ENCODE data around the gene KISS1R.
"Not testable (repeated sequence)": the region's sequence is repeated elsewhere in the genome, so short reads cannot be mapped to it uniquely, and the experiment has no call there.

KISS1R gene

DNA sequence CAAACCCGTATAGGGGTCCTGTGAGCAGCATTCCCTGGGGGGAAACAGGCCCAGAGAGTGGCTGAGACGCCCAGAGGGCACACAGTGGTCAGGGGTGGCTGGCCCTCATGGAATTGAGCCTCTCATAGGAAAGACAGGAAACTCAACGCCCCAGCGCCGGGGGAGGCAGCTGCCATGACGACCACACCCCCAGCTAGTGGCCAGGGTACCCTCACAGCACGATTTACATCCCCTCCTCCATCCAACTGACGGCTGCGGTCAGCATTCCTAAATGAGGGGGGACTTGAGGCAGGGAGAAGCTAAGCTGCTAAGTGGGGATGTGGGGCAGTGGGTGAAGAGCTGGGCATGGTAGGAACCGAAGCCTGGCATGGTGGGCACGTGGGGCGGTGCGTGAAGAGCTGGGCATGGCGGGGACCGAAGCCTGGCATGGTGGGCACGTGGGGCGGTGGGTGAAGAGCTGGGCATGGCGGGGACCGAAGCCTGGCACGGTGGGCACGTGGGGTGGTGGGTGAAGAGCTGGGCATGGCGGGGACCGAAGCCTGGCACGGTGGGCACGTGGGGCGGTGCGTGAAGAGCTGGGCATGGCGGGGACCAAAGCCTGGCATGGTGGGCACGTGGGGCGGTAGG lies 34.1 kb upstream of the KISS1R start:
- no peak for DNase-seq

DNA sequence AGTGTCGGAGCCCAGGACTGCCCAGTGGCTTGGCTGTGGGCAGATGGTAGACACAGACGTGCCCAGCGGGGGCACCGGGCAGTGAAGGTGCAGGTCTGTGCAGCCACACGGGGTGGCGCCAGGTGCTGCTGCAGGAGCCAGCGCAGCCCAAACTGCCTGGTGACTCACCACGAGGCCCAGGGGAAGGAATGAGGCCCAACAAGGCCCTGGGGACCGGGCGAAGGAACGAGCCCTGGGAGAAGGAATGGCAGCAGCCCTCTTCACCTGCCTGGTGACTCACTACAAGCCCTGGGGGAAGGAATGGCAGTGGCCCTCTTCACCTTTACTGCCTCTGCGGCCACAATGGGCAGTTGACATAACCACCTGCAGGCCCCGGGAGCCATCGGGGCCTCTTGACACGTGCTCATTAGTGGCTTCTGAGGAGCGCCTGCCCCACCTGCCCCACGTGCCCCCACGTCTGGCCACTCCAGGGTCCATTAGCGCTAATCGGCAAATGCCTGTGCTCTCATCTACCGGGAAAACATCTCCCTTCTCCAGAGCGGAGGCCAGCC lies 33.4 kb upstream of the KISS1R start:
- no peak for DNase-seq

DNA sequence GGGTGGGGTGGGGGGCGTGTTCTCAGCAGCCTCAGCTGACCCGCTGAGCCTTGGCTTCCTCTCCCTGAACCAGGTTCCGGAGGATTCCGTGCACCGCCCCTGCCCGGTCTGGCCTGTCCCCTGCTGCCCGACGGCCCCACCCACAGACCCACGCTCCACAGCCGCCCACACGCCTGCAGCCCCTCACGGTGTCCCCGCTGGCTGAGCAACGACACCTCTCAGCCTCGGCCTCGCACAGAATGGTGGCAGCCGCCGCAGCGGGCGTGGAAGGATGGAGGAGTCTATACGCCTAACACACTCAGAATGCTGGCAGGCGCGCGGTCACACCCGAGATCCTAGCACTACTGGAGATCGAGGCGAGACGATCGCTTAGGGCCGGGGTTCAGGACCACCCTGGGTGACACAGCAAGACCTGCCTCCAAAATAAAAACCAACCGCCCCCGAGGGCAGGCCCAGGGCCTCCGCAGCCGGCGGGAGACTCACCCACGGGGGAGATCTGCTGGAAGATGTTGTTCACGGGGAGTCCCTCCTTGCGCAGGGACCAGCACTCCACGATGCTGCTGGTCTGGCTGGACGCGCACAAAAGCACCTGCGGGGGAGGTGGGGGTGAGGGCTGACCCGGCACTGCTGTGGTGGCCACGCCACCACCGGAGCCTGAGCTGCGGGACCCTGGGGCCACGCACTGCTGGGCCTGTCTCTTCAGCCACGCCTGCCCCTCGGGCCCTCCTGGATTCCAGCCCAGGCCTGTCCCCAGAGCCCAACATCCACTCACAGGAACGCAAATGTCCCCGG lies 32.5 kb upstream of the KISS1R start:
- no peak for DNase-seq

DNA sequence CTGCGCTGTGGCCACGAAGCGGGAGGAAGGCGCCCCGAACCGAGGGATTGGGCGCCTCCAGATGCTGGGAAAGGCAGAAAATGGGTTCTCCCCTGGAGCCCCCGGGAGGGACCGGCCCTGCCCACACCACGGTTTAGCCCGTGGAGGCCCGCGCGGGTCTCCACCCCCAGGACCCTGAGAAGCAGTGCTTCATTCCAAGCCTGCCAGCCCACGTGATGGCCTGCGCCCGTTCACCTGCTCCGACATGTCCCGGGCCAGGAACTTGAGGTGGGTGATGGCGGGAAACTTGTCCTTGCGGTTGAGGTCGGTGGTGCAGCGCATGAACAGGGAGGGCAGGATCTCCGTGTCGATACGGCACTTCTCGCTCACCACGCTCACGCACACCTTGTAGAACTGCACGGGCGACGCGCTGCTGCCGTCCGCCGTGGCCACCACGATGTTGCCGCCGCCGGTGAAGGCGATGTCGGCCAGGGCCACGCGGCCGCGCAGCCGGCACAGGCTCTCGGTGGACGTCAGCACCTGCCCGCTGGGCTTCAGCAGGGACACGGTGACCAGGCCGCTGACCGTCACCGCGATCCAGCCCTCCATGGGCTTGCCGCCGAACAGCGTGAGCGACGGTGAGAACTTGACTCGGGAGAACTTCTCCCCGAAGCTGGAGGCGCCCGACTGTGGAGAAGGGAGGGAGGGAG lies 31.5 kb upstream of the KISS1R start:
- no peak for DNase-seq

DNA sequence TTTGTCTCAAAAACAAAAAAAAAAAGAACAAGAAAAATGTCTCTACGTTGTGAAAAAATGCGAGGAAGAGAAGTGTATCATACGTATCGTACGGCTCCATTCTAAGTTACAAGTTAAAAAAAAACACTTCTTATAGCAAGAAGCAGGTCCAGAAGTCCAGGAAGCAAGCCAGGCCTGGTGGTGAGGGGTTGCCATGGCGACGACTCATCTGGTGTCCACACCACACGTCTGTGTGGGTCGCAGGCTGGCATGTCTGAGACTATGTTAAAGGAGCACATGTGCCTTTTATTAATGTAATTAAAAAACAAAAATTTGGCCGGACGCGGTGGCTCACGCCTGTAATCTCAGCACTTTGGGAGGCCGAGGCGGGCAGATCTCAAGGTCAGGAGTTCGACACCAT lies 30.1 kb upstream of the KISS1R start:
- no peak for DNase-seq

DNA sequence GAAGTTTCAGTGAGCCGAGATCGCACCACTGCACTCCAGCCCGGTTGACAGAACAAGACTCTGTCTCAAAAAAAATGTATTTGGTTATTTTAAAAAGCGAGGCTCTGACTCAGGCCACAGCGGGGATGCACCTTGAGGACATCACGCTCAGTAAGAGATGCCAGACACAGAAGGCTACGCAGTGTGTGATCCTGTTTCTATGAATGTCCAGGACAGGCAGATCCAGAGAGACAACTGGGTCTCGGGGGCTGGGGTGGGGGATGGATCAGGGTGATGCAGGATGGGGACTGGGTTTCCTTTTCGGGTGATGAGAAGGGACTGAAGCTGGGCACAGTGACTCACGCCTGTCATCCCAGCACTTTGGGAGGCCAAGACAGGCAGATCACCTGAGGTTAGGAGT lies 29.5 kb upstream of the KISS1R start:
- no peak for DNase-seq

DNA sequence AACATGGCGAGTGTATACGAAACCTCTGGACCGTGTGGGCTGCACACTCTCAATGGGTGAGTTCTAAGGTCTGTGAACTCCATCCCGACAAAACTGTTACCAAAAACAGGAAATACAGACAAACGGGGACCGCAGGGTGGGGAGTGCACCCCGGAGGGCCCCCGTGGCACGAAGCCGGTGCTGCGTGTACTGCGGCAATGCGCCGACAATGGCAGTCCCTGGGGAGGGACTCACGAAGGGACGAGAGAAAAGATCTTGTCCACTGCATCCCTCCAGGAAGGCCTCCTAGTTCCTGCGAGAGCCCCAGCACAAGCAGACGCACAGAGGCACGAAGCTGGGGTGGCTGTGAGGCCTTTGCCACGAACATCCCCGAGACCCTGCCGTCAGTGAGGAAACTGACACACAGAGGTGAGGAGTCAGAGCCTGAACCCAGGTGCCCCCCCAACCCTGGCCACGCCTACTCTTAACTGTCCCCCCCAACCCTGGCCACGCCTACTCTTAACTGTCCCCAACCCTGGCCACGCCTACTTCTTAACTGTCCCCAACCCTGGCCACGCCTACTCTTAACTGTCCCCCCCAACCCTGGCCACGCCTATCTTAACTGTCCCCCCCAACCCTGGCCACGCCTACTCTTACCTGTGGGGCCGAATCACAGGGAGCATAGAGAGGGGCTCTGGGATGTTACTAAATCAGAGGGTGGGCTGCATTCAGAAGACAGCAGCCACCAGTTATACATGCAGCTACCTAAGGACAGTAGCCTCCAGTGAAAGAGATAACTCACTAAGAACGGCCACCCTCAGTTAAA lies 28.4 kb upstream of the KISS1R start:
- no peak for DNase-seq

DNA sequence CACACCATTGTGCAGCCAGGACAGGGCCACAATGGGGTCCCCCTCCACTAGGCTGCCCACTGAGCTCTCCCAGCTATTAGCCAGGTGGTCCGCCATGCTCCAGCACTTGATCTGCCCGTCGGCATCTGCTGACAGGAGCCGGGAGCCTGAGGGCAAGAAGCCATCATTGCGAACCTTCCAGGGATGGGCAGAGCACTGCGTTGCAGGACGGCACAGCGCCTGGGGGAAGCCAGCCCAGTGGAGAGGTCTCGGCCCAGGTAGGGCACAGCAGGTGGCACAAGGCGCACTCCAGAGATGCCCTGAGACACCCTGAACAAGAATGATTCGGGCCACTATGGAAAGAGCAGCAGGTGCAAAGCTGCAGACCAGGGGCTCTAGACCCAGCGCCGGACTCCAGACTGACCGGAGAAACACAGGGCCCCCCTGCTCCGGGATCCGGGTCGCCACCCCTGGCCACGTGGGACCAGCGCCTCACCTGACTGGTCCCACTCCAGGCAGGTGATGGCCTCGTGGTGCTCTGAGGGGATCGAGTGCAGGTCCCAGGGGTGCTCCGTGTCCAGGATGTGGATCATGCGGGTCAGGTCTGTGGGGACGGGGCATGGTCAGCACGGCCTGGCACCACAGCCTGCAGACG lies 27.4 kb upstream of the KISS1R start:
- DNase-seq, result no peak

DNA sequence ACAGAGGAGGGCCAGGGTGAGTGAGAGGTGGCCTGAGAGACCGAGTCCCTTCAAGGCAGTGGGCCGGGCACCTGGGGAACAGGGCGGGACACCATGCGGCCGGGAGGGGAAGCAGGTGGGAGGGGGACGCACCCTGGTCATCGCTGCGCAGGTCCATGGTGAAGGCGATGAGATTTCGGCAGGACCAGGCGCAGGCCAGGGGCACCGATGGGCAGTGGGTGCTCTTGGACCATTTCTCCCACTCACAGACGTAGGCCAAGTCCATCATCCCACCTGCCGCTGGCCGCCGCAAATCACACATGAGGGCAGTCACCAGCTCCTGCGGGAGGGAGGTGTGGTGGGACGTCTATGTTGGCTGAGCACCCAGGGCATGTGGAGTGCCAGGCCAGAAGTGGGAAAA lies 26.3 kb upstream of the KISS1R start:
- DNase-seq, result no peak

DNA sequence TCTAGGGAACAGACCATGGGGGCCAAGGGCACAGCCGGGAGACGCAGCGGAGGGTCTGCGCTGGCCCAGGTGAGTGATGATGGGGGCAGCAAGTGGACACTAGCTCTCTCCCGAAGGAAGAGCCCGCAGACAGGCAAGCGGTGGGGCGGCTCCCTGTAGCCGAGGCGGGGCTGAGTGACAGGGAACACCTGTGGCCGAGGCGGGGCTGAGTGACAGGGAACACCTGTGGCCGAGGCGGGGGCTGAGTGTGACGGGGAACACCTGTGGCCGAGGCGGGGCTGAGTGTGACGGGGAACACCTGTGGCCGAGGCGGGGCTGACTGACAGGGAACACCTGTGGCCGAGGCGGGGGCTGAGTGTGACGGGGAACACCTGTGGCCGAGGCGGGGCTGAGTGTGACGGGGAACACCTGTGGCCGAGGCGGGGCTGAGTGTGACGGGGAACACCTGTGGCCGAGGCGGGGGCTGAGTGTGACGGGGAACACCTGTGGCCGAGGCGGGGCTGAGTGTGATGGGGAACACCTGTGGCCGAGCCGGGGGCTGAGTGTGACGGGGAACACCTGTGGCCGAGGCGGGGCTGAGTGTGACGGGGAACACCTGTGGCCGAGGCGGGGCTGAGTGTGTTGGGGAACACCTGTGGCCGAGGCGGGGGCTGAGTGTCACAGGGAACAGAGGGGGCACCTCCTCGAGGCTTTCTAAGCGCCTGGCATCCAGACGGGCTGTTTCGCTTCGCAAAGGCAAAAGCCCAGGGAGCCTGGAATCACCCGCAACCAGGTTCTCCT lies 25.5 kb upstream of the KISS1R start:
- DNase-seq, result not testable (repeated sequence)

DNA sequence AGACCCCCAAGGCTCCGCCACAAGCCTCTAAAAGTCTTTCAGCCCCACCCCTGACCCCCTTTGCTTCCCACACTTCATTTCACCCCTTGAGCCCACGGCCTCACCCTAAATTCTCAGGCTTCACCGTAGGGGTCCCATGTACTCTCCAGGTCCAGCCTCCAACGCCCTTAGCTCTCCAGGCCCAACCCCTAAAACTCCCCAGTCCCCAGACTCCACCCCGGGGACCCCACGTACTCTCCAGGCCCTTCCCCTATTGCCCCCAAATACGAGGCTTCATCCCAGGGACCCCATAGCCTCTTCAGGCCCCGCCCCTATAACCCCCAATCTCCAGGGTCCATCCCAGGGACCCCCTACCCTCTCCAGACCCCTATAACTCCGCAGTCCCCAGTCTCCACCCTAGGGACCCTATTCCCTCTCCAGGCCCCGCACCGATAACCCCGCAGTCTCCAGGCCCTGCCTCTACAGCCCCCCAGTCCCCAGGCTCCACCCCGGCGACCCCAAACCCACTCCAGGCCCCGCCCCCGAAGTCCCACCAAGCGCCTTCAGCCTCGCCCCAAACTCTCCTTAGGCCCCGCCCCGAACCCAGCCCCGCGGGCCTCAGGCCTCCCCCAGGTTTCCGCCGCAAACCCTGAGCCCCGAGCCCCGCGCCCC lies 24.8 kb upstream of the KISS1R start:
- DNase-seq, result no peak

DNA sequence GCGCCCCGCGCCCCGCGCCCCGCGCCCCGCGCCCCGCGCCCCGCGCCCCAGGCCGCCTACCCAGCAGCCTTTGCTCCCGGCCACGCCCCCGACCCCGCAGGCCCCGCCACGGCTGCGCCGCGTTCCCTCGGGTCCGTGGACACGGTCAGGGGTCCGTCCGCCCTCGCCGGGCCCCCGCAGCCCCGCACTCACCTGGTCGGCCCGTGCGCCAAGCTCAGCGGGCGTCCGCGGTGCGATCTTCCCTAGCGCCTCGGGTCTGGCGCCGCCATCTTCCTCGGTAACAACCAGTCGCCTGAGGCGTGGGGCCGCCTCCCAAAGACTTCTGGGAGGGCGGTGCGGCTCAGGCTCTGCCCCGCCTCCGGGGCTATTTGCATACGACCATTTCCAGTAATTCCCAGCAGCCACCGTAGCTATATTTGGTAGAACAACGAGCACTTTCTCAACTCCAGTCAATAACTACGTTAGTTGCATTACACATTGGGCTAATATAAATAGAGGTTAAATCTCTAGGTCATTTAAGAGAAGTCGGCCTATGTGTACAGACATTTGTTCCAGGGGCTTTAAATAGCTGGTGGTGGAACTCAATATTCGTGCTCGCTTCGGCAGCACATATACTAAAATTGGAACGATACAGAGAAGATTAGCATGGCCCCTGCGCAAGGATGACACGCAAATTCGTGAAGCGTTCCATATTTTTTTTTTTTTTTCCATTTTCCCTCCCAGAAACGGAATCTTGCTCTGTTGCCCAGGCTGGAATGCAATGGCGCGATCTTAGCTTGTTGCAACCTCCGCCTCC lies 24.0 kb upstream of the KISS1R start, which contains the start of the genes MED16 and RNU6-9:
Gene MED16 (minus strand): TSS at position 294 of the 796 bp plus-strand sequence. CDS start 2,056 bp downstream, outside the sequence.
Gene RNU6-9 (plus strand): TSS at position 591 of the 796 bp plus-strand sequence.
- DNase-seq, result peak; percentile 96

DNA sequence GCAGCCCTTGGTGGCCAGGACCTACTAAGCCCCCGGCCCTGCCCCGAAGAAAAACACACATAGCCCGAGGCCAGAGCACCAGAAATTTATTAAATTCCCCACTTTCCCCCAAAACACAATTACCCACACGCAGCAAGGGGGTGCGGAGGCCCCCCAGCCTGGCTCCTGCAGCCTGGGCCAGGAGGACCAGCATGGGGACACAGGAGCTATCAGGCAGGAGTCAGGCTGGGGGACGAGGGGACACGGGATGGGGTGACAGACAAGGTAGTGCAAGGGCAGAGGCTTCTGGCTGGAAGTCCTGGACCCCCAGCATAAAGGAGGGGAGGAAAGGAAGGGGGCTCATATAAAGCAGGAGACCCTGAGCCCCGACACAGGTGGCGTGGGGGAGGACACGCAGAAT lies 20.7 kb upstream of the KISS1R start:
- no peak for DNase-seq

DNA sequence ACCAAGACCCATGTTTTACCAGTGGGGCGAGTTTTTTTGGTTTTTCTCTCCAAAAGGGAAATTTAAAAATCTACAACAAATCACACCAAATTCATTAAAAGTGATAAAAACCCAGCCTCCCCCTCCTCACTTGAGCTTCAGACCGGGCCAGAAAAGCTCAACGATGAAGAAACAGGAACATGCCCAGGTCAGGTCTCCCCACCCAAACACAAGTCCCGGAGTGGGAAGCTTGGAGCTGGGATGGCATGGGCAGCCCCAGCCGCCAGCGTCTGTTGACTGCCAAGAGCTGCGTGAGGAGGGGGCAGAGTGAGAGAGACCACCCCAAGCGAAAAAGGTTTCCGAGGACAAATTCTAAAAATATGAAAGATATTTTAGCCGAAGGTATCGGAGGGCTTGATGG lies 20.1 kb upstream of the KISS1R start:
- no peak for DNase-seq

DNA sequence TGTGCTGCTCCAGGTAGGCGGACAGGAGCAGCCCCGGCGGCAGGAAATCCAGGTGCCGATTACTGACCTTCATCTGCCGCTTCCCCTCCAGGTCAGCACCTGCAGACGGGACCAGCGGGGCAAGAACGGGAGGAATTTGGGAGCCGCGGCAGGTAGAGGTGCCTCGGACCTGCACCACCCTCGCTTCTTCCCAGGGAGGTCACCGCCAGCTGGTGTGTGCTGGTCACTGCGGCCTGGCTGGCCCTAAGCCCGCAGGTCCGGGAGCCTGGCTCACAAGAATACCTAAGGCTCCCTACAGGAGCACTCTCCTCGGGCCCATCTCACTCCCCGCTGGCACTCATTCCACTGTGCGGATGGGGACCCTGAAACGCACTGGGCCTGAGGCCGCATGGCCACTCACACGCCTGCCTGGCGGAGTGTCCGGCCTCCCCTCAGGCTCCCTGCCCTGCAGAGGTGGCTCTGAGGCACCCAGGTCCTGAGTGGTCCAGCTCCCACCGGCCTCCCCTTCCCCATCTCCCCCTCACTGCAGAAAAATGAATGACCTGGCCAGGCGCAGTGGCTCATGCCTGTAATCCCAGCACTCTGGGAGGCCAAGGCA lies 19.6 kb upstream of the KISS1R start:
- DNase-seq, result no peak

DNA sequence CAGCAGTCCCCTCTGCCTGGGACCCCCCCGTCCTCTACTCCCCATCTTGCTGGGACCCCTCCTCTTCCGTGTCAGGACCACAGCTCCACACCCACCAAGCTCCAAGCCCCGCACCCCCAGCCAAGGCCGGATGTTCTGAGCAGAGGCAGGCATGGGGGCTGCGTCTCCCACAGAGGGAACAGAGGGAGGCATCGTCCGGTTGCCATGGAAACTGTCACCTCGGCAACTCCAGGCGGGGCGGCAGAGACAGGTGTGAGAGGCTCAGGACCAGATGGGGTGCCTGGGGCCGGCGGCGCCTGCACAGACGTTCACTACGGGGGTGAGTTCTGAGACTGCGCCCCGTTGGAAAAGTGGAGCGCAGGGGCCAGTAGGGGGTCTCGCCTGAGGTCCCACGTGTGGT lies 18.5 kb upstream of the KISS1R start:
- DNase-seq, result no peak

DNA sequence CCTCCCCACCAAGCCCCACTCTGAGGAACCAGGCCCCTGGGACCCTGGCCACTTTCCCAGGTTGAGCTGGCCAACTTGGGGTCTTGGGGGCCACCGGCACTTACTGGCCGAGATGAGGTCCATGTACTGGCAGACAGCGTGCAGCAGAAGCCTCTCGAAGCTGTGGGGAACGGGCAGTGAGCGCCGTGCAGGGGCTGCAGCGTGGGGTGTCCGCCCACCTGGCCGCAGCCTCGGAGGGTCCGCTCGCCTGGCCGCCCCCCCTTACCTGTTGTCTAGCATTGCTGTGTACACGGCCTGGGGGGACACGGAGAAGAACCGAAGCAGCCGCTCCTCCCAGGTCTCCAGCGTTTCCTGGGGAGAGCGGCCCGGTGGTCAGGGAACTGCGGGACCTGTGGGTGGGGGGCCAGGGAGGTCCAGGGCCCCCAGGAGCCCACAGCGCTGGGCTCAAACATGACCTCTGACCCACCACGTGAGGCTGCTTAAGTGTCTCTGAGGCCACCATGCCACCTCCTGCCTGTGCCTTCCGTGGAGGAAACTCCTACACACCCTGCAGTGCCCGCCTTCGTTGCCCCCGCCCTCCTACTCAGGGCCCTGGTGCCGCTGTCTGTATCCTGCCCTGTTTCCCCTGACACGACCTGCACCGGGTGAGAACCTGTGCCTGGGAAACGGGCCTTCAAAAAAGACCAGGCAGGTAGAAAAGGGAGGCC lies 17.6 kb upstream of the KISS1R start:
- no peak for DNase-seq

DNA sequence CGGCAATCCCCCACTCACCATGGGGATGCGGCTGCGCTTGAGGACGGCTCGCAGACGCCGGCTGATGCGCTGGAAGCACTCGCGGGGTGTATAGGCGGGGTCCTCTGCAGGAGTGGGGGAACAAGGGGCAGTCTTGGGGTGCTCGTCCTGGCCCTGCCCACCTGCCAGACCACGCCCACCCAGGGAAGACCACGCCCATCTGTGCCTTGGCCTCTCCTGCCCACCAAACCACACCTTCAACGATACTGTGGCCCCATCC lies 17.2 kb upstream of the KISS1R start:
- no peak for DNase-seq
